ENCODE results near the gene SPATA32.

The SPATA32 gene

GRCh38 chr17:45269912-45270311 lies 8.0 kb upstream of the SPATA32 start:
- H3K27ac ChIP-seq, result no peak overlapping the region
- no peak for TF ChIP-seq ZFX (IDR thresholded peaks at IDR 0.05)
- TF ChIP-seq CTCF (conservative IDR thresholded peaks at IDR 0.05), result no peak

GRCh38 chr17:45267436-45268055 lies 5.7 kb upstream of the SPATA32 start:
- no peak overlapping the region for H3K27ac ChIP-seq
- no peak for TF ChIP-seq CTCF (conservative IDR thresholded peaks at IDR 0.05)
- TF ChIP-seq ZFX (IDR thresholded peaks at IDR 0.05), result no peak

- H3K27ac ChIP-seq, result no peak overlapping the region
- no peak for TF ChIP-seq CTCF (conservative IDR thresholded peaks at IDR 0.05)
- TF ChIP-seq ZFX (IDR thresholded peaks at IDR 0.05), result no peak
Measured at GRCh38 chr17:45266372-45266926, 4.6 kb upstream of the SPATA32 start.

- H3K27ac ChIP-seq, result no peak overlapping the region
- TF ChIP-seq ZFX (IDR thresholded peaks at IDR 0.05) (no peak), CTCF (conservative IDR thresholded peaks at IDR 0.05) (no peak)
Measured at GRCh38 chr17:45265821-45266220, 3.9 kb upstream of the SPATA32 start.

GRCh38 chr17:45264988-45265387 lies 3.1 kb upstream of the SPATA32 start:
- no peak for TF ChIP-seq ZFX (IDR thresholded peaks at IDR 0.05)
- TF ChIP-seq CTCF (conservative IDR thresholded peaks at IDR 0.05), result no peak
- no peak overlapping the region for H3K27ac ChIP-seq

GRCh38 chr17:45264430-45264829 lies 2.5 kb upstream of the SPATA32 start:
- no peak for TF ChIP-seq ZFX (IDR thresholded peaks at IDR 0.05)
- no peak for TF ChIP-seq CTCF (conservative IDR thresholded peaks at IDR 0.05)

GRCh38 chr17:45263477-45263860 lies 1.6 kb upstream of the SPATA32 start:
- H3K27ac ChIP-seq, result no peak overlapping the region
- no peak for TF ChIP-seq CTCF (conservative IDR thresholded peaks at IDR 0.05)
- TF ChIP-seq ZFX (IDR thresholded peaks at IDR 0.05), result no peak

More at GRCh38 chr17:45264430-45264829, 2.5 kb upstream of the SPATA32 start:
- H3K27ac ChIP-seq, result no peak overlapping the region

Data from C4-2B (cell line).